Left kidney (tissue), 2 donors: ENCODE results near the gene MORN1. TPM values are rescaled to one million over a fixed set of nuclear protein-coding genes. Genes with fewer than 3 reads are reported as not detected.

Experiments
- DNase-seq: peaks from one replicate; pipeline ENCODE4 v3.0.0-alpha.2; 2013
- polyA plus RNA-seq: library from polyadenylated mRNA; unstranded; fragments of 120-200 nt; gene quantifications from one replicate; pipeline ENCODE4 v1.2.1, GENCODE V29; 2013; ENCODE audit not compliant: insufficient read length

The MORN1 gene
- polyA plus RNA-seq, 1 donor: 16.1 TPM

DNA sequence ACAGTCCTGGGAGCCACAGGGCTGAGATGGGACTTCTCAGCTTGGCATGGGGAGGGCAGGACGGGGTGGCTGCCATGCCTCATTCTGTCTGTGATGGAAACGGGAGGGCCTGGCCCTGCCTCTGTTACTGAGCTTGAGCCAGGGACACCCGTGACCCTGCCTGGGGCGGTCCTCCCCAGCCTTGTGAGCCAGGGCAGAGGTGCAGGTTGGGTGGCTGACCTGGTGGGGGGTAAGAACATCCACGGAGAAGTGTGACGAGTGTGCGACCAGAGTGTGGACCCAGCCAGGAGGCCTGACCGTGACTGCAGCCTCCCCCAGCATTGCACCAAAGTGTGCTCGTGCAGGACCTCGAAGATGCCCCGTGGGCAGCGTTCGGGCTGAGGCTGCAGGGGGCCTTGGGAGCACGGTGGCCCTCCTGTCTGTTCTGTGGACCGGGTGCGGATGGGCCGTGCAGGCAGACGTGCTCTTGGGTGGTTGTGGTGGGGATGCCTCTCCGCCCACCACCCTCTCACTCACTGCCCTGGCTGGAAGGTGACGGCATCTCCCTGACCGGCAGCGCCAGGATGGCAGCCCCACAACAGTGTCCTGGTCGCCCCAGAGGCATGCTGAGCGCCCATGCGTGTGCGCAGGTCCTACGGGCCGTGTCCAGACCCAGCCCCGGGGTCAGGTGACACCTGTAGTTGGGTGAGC is 117.8 kb downstream of the MORN1 start:
- DNase-seq: no peak

DNA sequence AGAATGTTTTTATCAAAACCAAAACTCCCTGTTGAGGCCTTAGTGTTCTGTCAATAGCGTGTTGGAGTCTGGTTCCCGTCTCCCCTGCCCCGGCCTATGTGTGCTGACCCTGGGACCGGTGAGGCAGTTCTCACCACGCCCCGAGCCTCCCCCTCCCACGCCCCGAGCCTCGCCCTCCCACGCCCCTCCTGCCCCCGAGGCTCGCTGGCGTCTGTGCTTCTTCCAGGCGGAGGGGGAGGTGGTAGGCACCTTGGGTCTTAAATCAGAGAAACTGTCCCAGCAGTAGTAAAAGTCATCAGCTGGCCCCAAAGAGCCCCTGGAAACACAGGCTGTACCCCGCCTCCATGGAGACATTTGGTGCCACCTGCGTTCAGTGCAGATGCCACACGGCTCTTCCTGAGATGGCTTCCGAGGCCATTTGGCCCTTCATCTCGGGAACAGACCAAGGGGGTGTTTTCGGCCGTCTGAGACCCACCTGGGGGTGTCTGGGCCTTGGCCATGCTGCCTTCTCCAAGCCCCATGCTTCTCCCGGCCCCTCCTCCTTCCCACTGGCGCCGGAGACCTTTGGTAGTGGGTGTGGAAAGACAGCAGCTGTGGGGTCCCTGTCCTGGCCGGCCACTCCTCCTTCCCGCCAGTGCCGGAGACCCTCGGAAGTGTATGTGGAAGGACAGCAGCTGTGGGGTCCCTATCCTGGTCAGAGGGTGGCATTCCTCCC is 118.5 kb downstream of the MORN1 start:
- no peak for DNase-seq

DNA sequence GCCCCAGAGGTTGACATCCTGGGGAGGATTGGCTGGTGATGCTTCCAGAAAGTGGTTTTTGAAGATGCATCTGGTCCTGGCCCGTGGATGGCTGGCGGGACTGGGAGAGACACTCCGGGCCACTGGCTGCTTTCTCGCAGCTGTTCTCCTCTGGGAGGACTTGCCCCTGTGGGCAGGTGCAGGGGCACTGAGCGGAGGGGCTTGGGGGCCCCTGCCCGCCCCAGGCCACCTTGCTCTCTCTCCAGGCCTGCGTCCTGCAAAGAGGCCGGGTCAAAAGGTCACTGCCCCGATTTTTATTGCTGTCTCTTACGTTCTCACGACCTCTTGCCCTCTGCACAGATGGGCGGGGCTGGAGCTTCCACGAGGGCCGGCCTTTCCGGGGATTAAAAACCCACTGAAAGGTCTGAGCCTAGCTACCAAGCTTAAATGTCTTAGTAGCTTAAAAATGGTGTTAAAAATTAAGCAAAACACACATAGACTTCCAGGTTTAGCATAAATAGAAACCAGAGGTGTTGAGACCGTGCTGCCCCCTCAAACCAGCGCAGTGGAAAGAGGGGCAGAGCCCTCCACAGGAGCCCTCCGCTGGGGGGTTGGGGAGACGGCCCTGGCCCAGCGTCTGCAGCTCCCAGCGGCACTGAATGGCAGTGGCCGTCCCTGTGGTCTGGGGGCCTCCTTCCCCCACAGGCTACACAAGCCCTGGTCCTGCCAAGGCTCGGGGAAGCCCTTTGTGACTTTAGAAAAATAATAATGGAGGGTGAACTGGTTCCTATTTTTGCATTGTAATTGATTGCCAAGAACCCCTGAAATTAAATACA is 119.3 kb downstream of the MORN1 start:
- no peak for DNase-seq

Other genes with a start within 250 kb of the MORN1 start
- 27.3 TPM for gene FAAP20, start 196.8 kb downstream of the MORN1 start, polyA plus RNA-seq
- gene SKI, start 163.2 kb downstream of the MORN1 start, polyA plus RNA-seq: 48.5 TPM
- gene RER1, start 287 bp upstream of the MORN1 start, polyA plus RNA-seq: 129 TPM
- gene PEX10, start 21.0 kb upstream of the MORN1 start, polyA plus RNA-seq: 21.5 TPM
- gene PLCH2, start 84.7 kb upstream of the MORN1 start, polyA plus RNA-seq: 0.80 TPM
- 27.5 TPM for gene PANK4, start 135.0 kb upstream of the MORN1 start, polyA plus RNA-seq
- gene HES5, start 138.7 kb upstream of the MORN1 start, polyA plus RNA-seq: not detected
- gene TNFRSF14, start 164.8 kb upstream of the MORN1 start, polyA plus RNA-seq: 17.8 TPM
- gene PRXL2B, start 195.2 kb upstream of the MORN1 start, polyA plus RNA-seq: 35.4 TPM
- gene MMEL1, start 241.5 kb upstream of the MORN1 start, polyA plus RNA-seq: 1.6 TPM